Stomach (tissue), 9 donors: ENCODE results near the gene OSTF1. TPM values are rescaled to one million over a fixed set of nuclear protein-coding genes. Genes with fewer than 3 reads are reported as not detected.

Source experiments
- DNase-seq, 2 donors: peaks; one replicate each; pipeline versions ENCODE4 v3.0.0 to v3.0.0-alpha.2; 2013 to 2019
- H3K27ac ChIP-seq, 5 donors: fragments of 200-600 bp in 4 of 5; sonication (generic) in 4 of 5; one replicate each; pipeline ENCODE4 v1.5.1; 2013 to 2019; ENCODE audit warnings: mild to moderate bottlenecking in 1 of 5, moderate library complexity in 1 of 5
- H3K27me3 ChIP-seq, 3 donors: fragments of 200-600 bp; sonication (generic); one replicate each; pipeline ENCODE4 v1.5.1; 2017 to 2019; ENCODE audit warnings: mixed run types in 1 of 3
- H3K36me3 ChIP-seq, 4 donors: fragments of 200-600 bp; sonication (generic); 1 replicate in 3 of 4; 2 replicates in 1 of 4; pipeline ENCODE4 v1.5.1; 2016 to 2019
- H3K4me1 ChIP-seq, 4 donors: fragments of 200-600 bp; sonication (generic); one replicate each; pipeline ENCODE4 v1.5.1; 2016 to 2019
- H3K4me3 ChIP-seq, 4 donors: fragments of 200-600 bp; sonication (generic) in 3 of 4; one replicate each; pipeline ENCODE4 v1.5.1; 2016 to 2019; ENCODE audit warnings: mild to moderate bottlenecking in 1 of 4
- H3K9me3 ChIP-seq, 4 donors: fragments of 200-600 bp; sonication (generic); one replicate each; pipeline ENCODE4 v1.5.1; 2016 to 2019
- EP300 ChIP-seq: sonication (generic); formaldehyde crosslinking; IDR thresholded peaks from one replicate; pipeline ENCODE4 v1.6.1; 2017; ENCODE audit warnings: antibody characterized with exemption
- POLR2A ChIP-seq, 4 donors: fragments of 450-650 bp; IDR thresholded peaks; one replicate each; pipeline ENCODE4 v1.6.1; 2016; ENCODE audit warnings: antibody characterized with exemption in 4 of 4, control low read depth in 2 of 4, mild to moderate bottlenecking in 1 of 4, moderate library complexity in 1 of 4
- POLR2AphosphoS5 ChIP-seq, 3 donors: sonication (generic); formaldehyde crosslinking; IDR thresholded peaks; one replicate each; pipeline ENCODE4 v1.6.1; 2016; ENCODE audit warnings: antibody characterized with exemption in 3 of 3
- WGBS, 5 donors: extraction: QIAGEN DNeasy Blood & Tissue Kit in 3 of 5; methylation state at CpG; one replicate each; pipeline versions ENCODE4 v1.1.5 to v1.1.7; 2013 to 2018; 5-methylcytosine and 5-hydroxymethylcytosine counted together
- intact Hi-C: fragments of 100-400 bp; cut with DNase I; formaldehyde crosslinking; loops from one replicate; pipeline ENCODE4 v1.15.1; 2023; ENCODE audit warnings: low total_unique reads
- polyA plus RNA-seq, 3 donors: library from polyadenylated mRNA; stranded (reverse); fragments of 200-250 nt; gene quantifications; one replicate each; pipeline ENCODE4 v1.2.3, GENCODE V29; 2013
- total RNA-seq, 5 donors: library from RNA; depleted of rRNA; stranded (reverse); fragments of >200 nt; gene quantifications; one replicate each; pipeline versions ENCODE4 v1.1.0 to v1.2.3, GENCODE V29; 2014 to 2016
- TF ChIP-seq, protein P1 (sequence below), 7 experiments: fragments of 450-650 bp in 4 of 7; fragments of 200-600 bp in 3 of 7; sonication (generic) in 3 of 7; IDR thresholded peaks; one replicate each; pipeline ENCODE4 v1.5.1; 2016 to 2019; ENCODE audit warnings: antibody characterized with exemption in 7 of 7, control low read depth in 2 of 7, mild to moderate bottlenecking in 1 of 7
- donor health status: healthy with polysubstance abuse.
- donor health status: Bipolar disorder and iron deficiency.
- donor health status: healthy.

Gene OSTF1
- total and polyA plus RNA-seq, 8 donors: 2.2 to 79.4 (median 43.5) TPM; not detected in 1

DNA sequence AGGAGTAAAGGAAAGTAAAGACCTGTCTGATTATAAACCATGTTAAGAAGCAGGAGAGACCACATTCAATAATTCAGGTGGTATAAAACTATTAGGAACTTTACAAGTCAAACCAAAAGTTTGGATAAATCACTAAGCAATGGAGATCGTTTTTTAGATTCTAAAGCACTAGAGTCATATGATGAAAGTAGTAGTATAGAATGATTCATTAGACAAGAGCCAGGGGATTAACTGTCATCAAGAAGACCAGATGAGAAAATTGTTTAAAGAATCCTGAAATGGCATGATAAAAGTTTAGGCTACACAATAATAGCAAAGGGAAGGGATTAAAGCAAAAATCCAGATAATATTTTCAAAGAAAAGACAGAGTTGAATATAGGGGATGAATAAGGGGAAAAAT, 47.3 kb upstream of the OSTF1 start:
- Histone ChIP-seq H3K36me3 (no peaks in the 10 kb centered on the region), H3K9me3 (no peaks in the 10 kb centered on the region), H3K4me3 (no peak overlapping the region), H3K27me3 (no peaks in the 10 kb centered on the region), H3K27ac (no peak overlapping the region), H3K4me1 (no peaks in the 10 kb centered on the region)
- TF ChIP-seq, protein P1, sequence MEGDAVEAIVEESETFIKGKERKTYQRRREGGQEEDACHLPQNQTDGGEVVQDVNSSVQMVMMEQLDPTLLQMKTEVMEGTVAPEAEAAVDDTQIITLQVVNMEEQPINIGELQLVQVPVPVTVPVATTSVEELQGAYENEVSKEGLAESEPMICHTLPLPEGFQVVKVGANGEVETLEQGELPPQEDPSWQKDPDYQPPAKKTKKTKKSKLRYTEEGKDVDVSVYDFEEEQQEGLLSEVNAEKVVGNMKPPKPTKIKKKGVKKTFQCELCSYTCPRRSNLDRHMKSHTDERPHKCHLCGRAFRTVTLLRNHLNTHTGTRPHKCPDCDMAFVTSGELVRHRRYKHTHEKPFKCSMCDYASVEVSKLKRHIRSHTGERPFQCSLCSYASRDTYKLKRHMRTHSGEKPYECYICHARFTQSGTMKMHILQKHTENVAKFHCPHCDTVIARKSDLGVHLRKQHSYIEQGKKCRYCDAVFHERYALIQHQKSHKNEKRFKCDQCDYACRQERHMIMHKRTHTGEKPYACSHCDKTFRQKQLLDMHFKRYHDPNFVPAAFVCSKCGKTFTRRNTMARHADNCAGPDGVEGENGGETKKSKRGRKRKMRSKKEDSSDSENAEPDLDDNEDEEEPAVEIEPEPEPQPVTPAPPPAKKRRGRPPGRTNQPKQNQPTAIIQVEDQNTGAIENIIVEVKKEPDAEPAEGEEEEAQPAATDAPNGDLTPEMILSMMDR (IDR thresholded peaks at IDR 0.05): no peak
- TF ChIP-seq POLR2AphosphoS5 (IDR thresholded peaks at IDR 0.05) (no peak), EP300 (no peak), POLR2A (IDR thresholded peaks at IDR 0.05) (no peak)
- intact Hi-C loops: no loop called here
- DNase-seq: no peak
- 49 to 73% (median 59%) methylated on average over 1 of the region's 1 CpG for WGBS, 5 donors

DNA sequence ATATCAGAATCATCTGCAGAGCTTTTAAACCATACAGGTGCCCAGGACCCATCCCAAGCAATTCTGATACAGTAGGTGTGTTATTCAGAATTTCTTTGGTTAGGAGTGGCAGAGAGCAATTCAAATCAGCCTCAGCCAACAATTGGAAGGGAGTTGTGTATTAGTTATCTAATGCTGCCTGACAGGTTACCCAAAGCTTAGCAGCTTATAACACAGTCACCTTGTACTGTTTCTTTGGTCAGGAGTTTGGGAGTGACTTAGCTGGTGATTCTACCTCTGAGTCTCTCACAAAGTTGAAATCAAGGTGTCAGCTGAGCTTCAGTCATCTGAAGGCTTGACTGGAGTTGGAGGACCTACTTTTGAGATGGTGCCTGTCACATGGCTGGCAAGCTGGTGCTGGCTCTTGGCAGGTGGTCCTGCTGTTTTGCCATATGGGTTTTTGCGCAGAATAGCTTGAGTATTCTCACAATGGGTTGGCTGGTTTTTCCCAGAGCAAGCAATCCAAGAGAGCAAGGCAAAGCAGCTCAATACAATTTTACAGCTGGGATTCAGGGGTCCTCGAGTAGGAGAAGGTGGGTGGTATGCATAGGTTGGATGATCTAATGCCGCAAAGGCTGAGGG, 41.5 kb upstream of the OSTF1 start:
- WGBS, 5 donors: 85 to 91% (median 89%) methylated on average over 3 of the region's 3 CpGs
- Histone ChIP-seq H3K9me3 (no peaks in the 10 kb centered on the region), H3K4me1 (no peaks in the 10 kb centered on the region), H3K27me3 (no peaks in the 10 kb centered on the region), H3K27ac (no peak overlapping the region), H3K36me3 (no peaks in the 10 kb centered on the region), H3K4me3 (no peak overlapping the region)
- DNase-seq: no peak
- intact Hi-C loops: no loop called here
- TF ChIP-seq, protein P1 (IDR thresholded peaks at IDR 0.05): no peak
- TF ChIP-seq POLR2A (IDR thresholded peaks at IDR 0.05) (no peak), POLR2AphosphoS5 (IDR thresholded peaks at IDR 0.05) (no peak), EP300 (no peak)

DNA sequence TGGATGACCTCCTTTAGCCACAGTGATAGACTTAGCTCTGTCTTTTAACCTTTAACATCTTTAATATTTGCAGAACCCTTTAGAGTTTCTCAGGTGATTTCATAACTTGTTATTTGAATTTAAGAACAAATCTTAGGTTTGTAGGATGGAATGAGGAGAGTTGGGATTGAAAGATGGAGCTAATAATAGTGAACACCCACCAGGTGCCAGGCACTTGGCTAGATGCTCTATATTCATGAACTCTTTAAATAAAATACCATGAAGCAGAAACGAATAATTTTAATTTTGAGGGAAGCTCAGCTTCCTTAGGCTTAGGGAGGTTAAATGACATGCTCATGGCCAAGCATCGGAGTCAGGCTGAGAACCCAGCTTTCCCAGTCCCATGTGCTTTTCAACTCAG, 40.8 kb upstream of the OSTF1 start:
- H3K27ac ChIP-seq: no peak overlapping the region
- TF ChIP-seq EP300 (no peak), POLR2AphosphoS5 (IDR thresholded peaks at IDR 0.05) (no peak), POLR2A (IDR thresholded peaks at IDR 0.05) (no peak)
- TF ChIP-seq, protein P1 (IDR thresholded peaks at IDR 0.05): no peak
- no peaks in the 10 kb centered on the region for H3K36me3 ChIP-seq
- no peak for DNase-seq
- H3K4me1 ChIP-seq: no peaks in the 10 kb centered on the region
- WGBS, 5 donors: 48 to 50% (median 50%) methylated on average over 2 of the region's 2 CpGs
- intact Hi-C loops: no loop called here
- H3K9me3 ChIP-seq: no peaks in the 10 kb centered on the region
- H3K4me3 ChIP-seq: no peak overlapping the region
- H3K27me3 ChIP-seq: no peaks in the 10 kb centered on the region

DNA sequence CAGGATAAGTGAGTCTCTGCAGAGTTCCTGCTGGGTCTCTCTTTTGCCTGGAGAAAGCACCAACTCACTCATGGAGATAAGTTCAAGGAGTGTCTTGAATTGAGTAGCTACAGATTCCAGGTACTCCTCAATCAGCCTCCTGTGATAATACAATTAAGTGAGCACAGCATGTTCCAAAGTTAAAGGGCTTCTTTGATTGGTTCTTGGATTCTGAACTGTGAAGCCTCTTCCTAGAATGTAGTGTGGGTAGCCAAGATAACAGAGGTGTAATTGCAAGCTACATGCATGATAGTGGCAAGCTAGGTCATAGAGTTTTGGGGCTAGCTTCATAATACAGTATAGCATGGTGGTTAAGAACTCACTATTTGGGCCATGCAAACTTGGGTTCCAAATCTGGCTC, 37.0 kb upstream of the OSTF1 start:
- Histone ChIP-seq H3K9me3 (peaks cover 0 to 6% (median 0%) of the 10 kb centered on the region in 4 donors), H3K4me3 (no peak overlapping the region), H3K4me1 (no peaks in the 10 kb centered on the region), H3K36me3 (no peaks in the 10 kb centered on the region), H3K27me3 (no peaks in the 10 kb centered on the region), H3K27ac (no peak overlapping the region)
- DNase-seq: no peak
- intact Hi-C loops: no loop called here
- no peak for TF ChIP-seq EP300
- no peak for TF ChIP-seq POLR2A (IDR thresholded peaks at IDR 0.05)
- TF ChIP-seq, protein P1 (IDR thresholded peaks at IDR 0.05): no peak
- no peak for TF ChIP-seq POLR2AphosphoS5 (IDR thresholded peaks at IDR 0.05)
